Measurements from ENCODE around the gene GRK3.

GRCh38 chr22:25656724-25657123, 92.2 kb downstream of the GRK3 start:
- TF ChIP-seq CTCF (IDR thresholded peaks at IDR 0.05) (no peak), POLR2A (IDR thresholded peaks at IDR 0.05) (no peak), EP300 (IDR thresholded peaks at IDR 0.05) (no peak)
